GM23338 (cell line): ENCODE results near the gene CRADD.

Experiments
- CREB1 ChIP-seq: fragments of 250-450 bp; sonication (Bioruptor Pico); IDR thresholded peaks from 2 replicates; pipeline ENCODE4 v1.5.0; 2020; ENCODE audit warnings: low read depth, mild to moderate bottlenecking, moderate library complexity
- EZH2phosphoT487 ChIP-seq: fragments of 200-600 bp; sonication (generic); IDR thresholded peaks from one replicate; pipeline ENCODE4 v1.8.1; 2018; ENCODE audit warnings: antibody characterized with exemption; ENCODE audit not compliant: unreplicated experiment
- JUNB ChIP-seq: IDR thresholded peaks from one replicate; pipeline ENCODE4 v1.6.1; 2016; ENCODE audit warnings: antibody characterized with exemption; ENCODE audit not compliant: unreplicated experiment
- POLR2AphosphoS5 ChIP-seq: IDR thresholded peaks from 2 replicates; pipeline ENCODE4 v1.6.1; 2016; ENCODE audit warnings: antibody characterized with exemption, low read depth
- TF ChIP-seq, protein P1 (sequence below), 2 experiments: fragments of 200-600 bp in 1 of 2; sonication (generic) in 1 of 2; conservative IDR thresholded peaks; 2 replicates each; pipeline versions ENCODE4 v1.5.1 to v1.6.1; 2016 to 2017; ENCODE audit warnings: antibody characterized with exemption in 2 of 2, low read depth in 2 of 2, mild to moderate bottlenecking in 2 of 2, moderate library complexity in 1 of 2
- TF ChIP-seq, protein P2 (sequence below): IDR thresholded peaks from one replicate; pipeline ENCODE4 v1.6.1; 2018; ENCODE audit warnings: antibody characterized with exemption; ENCODE audit not compliant: unreplicated experiment

DNA sequence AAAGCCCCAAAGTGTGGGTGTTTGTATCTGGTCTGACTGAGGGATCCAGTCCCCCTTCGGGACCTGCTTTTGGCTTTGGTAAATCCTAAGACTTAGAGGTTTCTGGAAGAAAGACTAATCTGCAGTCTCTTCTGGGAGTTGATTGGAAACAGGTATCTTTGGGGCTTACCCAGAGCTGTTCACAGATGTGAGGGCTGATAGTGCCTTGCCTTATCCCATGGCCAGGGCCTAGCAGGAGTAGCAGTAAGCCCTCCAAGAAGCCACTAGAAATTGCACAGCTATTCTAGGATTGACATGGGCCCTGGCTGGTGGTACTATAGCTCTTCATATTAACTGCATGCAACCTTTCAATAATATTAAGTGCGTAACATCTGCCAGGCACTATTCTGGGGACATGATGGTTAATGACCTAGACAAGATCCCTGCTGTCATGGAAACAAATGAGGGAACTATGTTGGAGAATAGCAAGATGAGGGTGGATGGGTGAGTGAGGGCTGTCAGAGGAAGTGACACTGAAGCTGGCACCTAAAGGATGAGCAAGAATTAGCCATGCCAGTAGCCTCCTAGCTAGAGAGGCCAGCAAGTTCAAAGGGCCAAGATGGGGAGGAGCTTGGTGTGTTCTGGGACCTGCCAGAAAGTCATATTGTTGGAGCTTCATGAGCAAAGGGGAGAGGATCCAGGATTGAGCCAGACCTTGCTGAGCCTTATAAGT, 71.7 kb downstream of the CRADD start:
- TF ChIP-seq CREB1 (CRISPR knock-in tag) = no peak
- TF ChIP-seq, protein P1, sequence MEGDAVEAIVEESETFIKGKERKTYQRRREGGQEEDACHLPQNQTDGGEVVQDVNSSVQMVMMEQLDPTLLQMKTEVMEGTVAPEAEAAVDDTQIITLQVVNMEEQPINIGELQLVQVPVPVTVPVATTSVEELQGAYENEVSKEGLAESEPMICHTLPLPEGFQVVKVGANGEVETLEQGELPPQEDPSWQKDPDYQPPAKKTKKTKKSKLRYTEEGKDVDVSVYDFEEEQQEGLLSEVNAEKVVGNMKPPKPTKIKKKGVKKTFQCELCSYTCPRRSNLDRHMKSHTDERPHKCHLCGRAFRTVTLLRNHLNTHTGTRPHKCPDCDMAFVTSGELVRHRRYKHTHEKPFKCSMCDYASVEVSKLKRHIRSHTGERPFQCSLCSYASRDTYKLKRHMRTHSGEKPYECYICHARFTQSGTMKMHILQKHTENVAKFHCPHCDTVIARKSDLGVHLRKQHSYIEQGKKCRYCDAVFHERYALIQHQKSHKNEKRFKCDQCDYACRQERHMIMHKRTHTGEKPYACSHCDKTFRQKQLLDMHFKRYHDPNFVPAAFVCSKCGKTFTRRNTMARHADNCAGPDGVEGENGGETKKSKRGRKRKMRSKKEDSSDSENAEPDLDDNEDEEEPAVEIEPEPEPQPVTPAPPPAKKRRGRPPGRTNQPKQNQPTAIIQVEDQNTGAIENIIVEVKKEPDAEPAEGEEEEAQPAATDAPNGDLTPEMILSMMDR (conservative IDR thresholded peaks at IDR 0.05; ENCODE audit: low read depth in 2 of 2) = no peak
- no peak for TF ChIP-seq JUNB
- TF ChIP-seq, protein P2, sequence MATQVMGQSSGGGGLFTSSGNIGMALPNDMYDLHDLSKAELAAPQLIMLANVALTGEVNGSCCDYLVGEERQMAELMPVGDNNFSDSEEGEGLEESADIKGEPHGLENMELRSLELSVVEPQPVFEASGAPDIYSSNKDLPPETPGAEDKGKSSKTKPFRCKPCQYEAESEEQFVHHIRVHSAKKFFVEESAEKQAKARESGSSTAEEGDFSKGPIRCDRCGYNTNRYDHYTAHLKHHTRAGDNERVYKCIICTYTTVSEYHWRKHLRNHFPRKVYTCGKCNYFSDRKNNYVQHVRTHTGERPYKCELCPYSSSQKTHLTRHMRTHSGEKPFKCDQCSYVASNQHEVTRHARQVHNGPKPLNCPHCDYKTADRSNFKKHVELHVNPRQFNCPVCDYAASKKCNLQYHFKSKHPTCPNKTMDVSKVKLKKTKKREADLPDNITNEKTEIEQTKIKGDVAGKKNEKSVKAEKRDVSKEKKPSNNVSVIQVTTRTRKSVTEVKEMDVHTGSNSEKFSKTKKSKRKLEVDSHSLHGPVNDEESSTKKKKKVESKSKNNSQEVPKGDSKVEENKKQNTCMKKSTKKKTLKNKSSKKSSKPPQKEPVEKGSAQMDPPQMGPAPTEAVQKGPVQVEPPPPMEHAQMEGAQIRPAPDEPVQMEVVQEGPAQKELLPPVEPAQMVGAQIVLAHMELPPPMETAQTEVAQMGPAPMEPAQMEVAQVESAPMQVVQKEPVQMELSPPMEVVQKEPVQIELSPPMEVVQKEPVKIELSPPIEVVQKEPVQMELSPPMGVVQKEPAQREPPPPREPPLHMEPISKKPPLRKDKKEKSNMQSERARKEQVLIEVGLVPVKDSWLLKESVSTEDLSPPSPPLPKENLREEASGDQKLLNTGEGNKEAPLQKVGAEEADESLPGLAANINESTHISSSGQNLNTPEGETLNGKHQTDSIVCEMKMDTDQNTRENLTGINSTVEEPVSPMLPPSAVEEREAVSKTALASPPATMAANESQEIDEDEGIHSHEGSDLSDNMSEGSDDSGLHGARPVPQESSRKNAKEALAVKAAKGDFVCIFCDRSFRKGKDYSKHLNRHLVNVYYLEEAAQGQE = no peak
- no peak for TF ChIP-seq EZH2phosphoT487
- no peak for TF ChIP-seq POLR2AphosphoS5
